GM12801 (cell line): ENCODE results near the gene CACNB2.

Source experiments
- TF ChIP-seq, protein P1 (sequence below): IDR thresholded peaks from one replicate; pipeline ENCODE4 v1.5.1; 2011; ENCODE audit warnings: control low read depth; ENCODE audit not compliant: insufficient read length; ENCODE audit errors: extremely low read depth

The CACNB2 gene

GRCh38 chr10:18216482-18216881, 76.3 kb downstream of the CACNB2 start:
- TF ChIP-seq, protein P1, sequence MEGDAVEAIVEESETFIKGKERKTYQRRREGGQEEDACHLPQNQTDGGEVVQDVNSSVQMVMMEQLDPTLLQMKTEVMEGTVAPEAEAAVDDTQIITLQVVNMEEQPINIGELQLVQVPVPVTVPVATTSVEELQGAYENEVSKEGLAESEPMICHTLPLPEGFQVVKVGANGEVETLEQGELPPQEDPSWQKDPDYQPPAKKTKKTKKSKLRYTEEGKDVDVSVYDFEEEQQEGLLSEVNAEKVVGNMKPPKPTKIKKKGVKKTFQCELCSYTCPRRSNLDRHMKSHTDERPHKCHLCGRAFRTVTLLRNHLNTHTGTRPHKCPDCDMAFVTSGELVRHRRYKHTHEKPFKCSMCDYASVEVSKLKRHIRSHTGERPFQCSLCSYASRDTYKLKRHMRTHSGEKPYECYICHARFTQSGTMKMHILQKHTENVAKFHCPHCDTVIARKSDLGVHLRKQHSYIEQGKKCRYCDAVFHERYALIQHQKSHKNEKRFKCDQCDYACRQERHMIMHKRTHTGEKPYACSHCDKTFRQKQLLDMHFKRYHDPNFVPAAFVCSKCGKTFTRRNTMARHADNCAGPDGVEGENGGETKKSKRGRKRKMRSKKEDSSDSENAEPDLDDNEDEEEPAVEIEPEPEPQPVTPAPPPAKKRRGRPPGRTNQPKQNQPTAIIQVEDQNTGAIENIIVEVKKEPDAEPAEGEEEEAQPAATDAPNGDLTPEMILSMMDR = no peak

GRCh38 chr10:18217577-18217976, 77.4 kb downstream of the CACNB2 start:
- TF ChIP-seq, protein P1 = no peak

- TF ChIP-seq, protein P1 = no peak
Measured at GRCh38 chr10:18219146-18219545, 78.9 kb downstream of the CACNB2 start.

DNA sequence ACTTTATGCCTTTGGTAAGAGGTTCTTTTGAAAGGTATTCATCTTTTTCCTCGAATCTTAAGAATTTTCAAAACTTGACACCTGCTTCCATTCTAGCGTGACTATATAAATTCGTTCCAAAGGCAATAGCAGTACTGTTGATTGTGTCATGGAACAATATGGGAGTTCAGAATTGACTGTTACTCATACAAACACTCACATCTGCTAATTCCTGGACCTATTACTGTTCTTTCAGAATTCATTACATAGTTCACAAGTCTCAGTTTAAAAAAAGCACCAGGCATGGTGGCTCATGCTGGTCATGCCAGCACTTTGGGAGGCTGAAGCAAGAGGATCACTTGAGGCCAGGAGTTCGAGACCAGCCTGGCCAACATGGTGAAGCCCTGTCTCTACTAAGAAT, 80.9 kb downstream of the CACNB2 start:
- TF ChIP-seq, protein P1 = no peak

DNA sequence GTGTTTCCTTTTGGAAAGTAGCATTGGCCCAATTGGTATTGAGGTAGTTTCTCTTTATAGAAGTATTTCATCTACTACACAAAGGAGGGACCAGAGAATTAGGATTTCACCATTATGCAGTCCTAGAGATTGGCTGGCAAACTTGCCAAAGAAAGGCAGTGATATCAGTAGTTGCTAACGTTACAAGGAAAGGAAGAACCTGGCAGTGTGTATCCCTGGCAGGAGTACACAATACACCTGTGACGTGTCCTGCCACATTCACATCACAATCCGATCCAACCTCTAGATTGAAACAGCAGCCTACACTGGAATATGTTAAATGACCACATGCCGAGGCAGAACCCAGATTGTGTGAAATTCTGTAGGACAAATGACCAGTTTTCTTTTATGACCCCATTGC, 81.7 kb downstream of the CACNB2 start:
- TF ChIP-seq, protein P1 = no peak

- TF ChIP-seq, protein P1 = no peak
Measured at GRCh38 chr10:18222866-18223265, 82.6 kb downstream of the CACNB2 start.

DNA sequence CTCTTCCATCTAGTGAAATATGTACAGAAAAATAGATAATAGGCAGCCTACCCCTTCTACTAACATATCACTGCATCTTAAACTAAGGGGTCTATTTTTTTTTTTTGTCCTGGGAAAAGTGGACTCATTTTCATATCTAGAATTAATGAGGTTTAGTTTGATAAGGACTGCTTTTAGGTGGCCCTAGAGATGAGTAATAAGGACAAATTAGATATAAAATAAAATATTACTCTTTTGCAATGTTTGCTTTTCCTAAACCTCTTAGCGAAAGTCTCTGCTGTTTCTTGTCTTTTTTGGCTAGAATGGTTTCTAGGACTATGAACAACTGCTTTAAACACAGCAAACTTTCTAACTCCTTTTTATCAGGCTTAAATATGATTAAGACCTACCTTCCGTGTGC, 83.7 kb downstream of the CACNB2 start:
- TF ChIP-seq, protein P1 = no peak
